Panc1 (cell line): ENCODE results near the gene TBATA. TPM values are rescaled to one million over a fixed set of nuclear protein-coding genes. Genes with fewer than 3 reads are reported as not detected.

Experiments used
- ATAC-seq: fragments of 200-7000 bp; cut with Tn5 transposase; 2 replicates; pipeline ENCODE4 v1.9.1; 2020; ENCODE audit warnings: mild to moderate bottlenecking, moderate library complexity
- BruUV-seq: library from RNA; stranded (reverse); fragments of 400-500 nt; replicated peaks from 2 replicates; lab custom pipeline; 2021; lab: Mats Ljungman, UMichigan
- CTCF ChIA-PET: fragments of 300-600 bp; sonication (Branson Sonifier 250); formaldehyde crosslinking; loops from one replicate; lab custom pipeline; 2022; ENCODE audit warnings: antibody characterized with exemption; lab: Charles Lee
- POLR2A ChIA-PET: fragments of 300-600 bp; sonication (Branson Sonifier 250); formaldehyde crosslinking; loops from one replicate; lab custom pipeline; 2022; ENCODE audit warnings: antibody characterized with exemption; lab: Charles Lee
- DNase-seq: peaks from one replicate; pipeline ENCODE4 v3.0.0-alpha.2; 2010; ENCODE audit warnings: low read depth, low spot score
- H3K27ac ChIP-seq: 2 replicates; pipeline ENCODE4 v1.5.1; 2011; ENCODE audit warnings: mild to moderate bottlenecking, low read length, inconsistent platforms
- H3K27me3 ChIP-seq: fragments of 200-500 bp; sonication (Bioruptor generic); 2 replicates; pipeline ENCODE4 v1.6.0; 2014; ENCODE audit warnings: low read length, inconsistent platforms; ENCODE audit not compliant: control insufficient read depth, insufficient read depth
- H3K36me3 ChIP-seq: fragments of 200-500 bp; sonication (Bioruptor generic); 2 replicates; pipeline ENCODE4 v1.5.1; 2014; ENCODE audit warnings: inconsistent platforms, mild to moderate bottlenecking, low read length, moderate library complexity; ENCODE audit not compliant: control insufficient read depth, insufficient read depth
- H3K4me1 ChIP-seq: 2 replicates; pipeline ENCODE4 v1.5.1; 2011; ENCODE audit warnings: inconsistent platforms, mild to moderate bottlenecking, low read length, moderate library complexity; ENCODE audit not compliant: control insufficient read depth, insufficient read depth
- H3K4me3 ChIP-seq, 2 experiments: 2 replicates each; pipeline ENCODE4 v1.5.1; 2011 to 2012; ENCODE audit warnings: low read depth in 2 of 2, low read length in 2 of 2, mild to moderate bottlenecking in 2 of 2, inconsistent platforms in 1 of 2, moderate library complexity in 1 of 2
- H3K9me3 ChIP-seq: fragments of 200-500 bp; sonication (Bioruptor generic); 2 replicates; pipeline ENCODE4 v1.5.1; 2014; ENCODE audit warnings: low read depth, mild to moderate bottlenecking, inconsistent platforms, low read length, moderate library complexity; ENCODE audit not compliant: control insufficient read depth, insufficient read depth
- CTCF ChIP-seq: fragments of 450-650 bp; IDR thresholded peaks from 2 replicates; pipeline ENCODE4 v1.5.1; 2017; ENCODE audit warnings: mild to moderate bottlenecking
- POLR2AphosphoS5 ChIP-seq: IDR thresholded peaks from 2 replicates; pipeline ENCODE4 v1.6.1; 2012; ENCODE audit warnings: mild to moderate bottlenecking, low read depth, low read length, moderate library complexity
- REST ChIP-seq, 2 experiments: IDR thresholded peaks; 2 replicates each; pipeline ENCODE4 v1.6.1; 2011 to 2012; ENCODE audit warnings: low read depth in 2 of 2, control low read depth in 1 of 2, low read length in 1 of 2, mild to moderate bottlenecking in 1 of 2, moderate library complexity in 1 of 2; ENCODE audit not compliant: insufficient read depth in 1 of 2
- SIN3A ChIP-seq: IDR thresholded peaks from 2 replicates; pipeline ENCODE4 v1.6.1; 2012; ENCODE audit warnings: low read depth, mild to moderate bottlenecking, low read length, moderate library complexity, borderline replicate concordance; ENCODE audit not compliant: insufficient read depth
- TCF7L2 ChIP-seq: IDR thresholded peaks from 2 replicates; pipeline ENCODE4 v1.6.1; 2011; ENCODE audit warnings: mild to moderate bottlenecking, low read depth, low read length, inconsistent platforms
- in situ Hi-C: cut with HindIII; loops from 2 replicates; pipeline ENCODE4 v1.10.0; 2016; ENCODE audit warnings: low sequenced_read_pairs, low pct_unique_long_range_greater_than_20kb
- intact Hi-C: fragments of 100-400 bp; cut with micrococcal nuclease; formaldehyde crosslinking; loops from one replicate; pipeline ENCODE4 v1.10.0; 2022; ENCODE audit not compliant: unreplicated experiment
- total RNA-seq: library from RNA; stranded (reverse); gene quantifications from one replicate; pipeline ENCODE4 v1.2.1, GENCODE V29; 2021; ENCODE audit not compliant: unreplicated experiment

TBATA gene
- total RNA-seq, 1 experiment from 2014 or later = not detected

- in situ Hi-C loops = no loop called here
- no peaks in the 10 kb centered on the region for H3K9me3 ChIP-seq
- DNase-seq (no peak), ATAC-seq (no peak)
- H3K4me1 ChIP-seq = no peaks in the 10 kb centered on the region
- no peaks in the 10 kb centered on the region for H3K36me3 ChIP-seq
- TF ChIP-seq POLR2AphosphoS5 (no peak), SIN3A (no peak), REST (IDR thresholded peaks at IDR 0.05; ENCODE audit: insufficient read depth in 1 of 2, low read depth in 2 of 2, low read length in 1 of 2) (no peak), CTCF (no peak), TCF7L2 (no peak)
- H3K27ac ChIP-seq = no peak overlapping the region
- no peak overlapping the region for H3K4me3 ChIP-seq
- ChIA-PET POLR2A (no interaction called here), CTCF (interaction anchor here (0.5 kb wide), 1 partner anchor 393 kb away, joined by 6 read pairs; no protein-coding TSS in a partner anchor)
- peaks cover 9% of the 10 kb centered on the region for H3K27me3 ChIP-seq
- no TSS peak for BruUV-seq
- intact Hi-C loops = no loop called here
Observed at GRCh38 chr10:70805619-70806215, 20.5 kb upstream of the TBATA start.

GRCh38 chr10:70804421-70804808 lies 19.2 kb upstream of the TBATA start:
- Histone ChIP-seq H3K9me3 (no peaks in the 10 kb centered on the region), H3K36me3 (no peaks in the 10 kb centered on the region), H3K27ac (no peak overlapping the region), H3K4me3 (no peak overlapping the region), H3K4me1 (no peaks in the 10 kb centered on the region), H3K27me3 (peaks cover 9% of the 10 kb centered on the region)
- DNase-seq = no peak
- no peak for TF ChIP-seq POLR2AphosphoS5
- no peak for TF ChIP-seq CTCF
- TF ChIP-seq REST (IDR thresholded peaks at IDR 0.05; ENCODE audit: insufficient read depth in 1 of 2, low read depth in 2 of 2, low read length in 1 of 2) = no peak
- TF ChIP-seq TCF7L2 = no peak
- no peak for TF ChIP-seq SIN3A
- BruUV-seq = no TSS peak
- no peak for ATAC-seq
- ChIA-PET POLR2A (no interaction called here), CTCF (no interaction called here)
- intact Hi-C loops = no loop called here
- in situ Hi-C loops = no loop called here
